H1 (cell line): ENCODE results near the gene RPP14. TPM values are rescaled to one million over a fixed set of nuclear protein-coding genes. Genes with fewer than 3 reads are reported as not detected.

ENCODE experiments used
- CHD7 ChIP-seq: fragments of 300-600 bp; sonication (generic); IDR thresholded peaks from 2 replicates; pipeline ENCODE4 v1.7.1; 2012; ENCODE audit warnings: low read length, moderate library complexity, mild to moderate bottlenecking, inconsistent platforms; ENCODE audit not compliant: insufficient replicate concordance
- RXRA ChIP-seq: IDR thresholded peaks from 2 replicates; pipeline ENCODE4 v1.6.1; 2011; ENCODE audit warnings: low read depth, mild to moderate bottlenecking, low read length, moderate library complexity; ENCODE audit not compliant: insufficient read depth
- SAP30 ChIP-seq: fragments of 300-600 bp; sonication (generic); IDR thresholded peaks from 2 replicates; pipeline ENCODE4 v1.7.1; 2012; ENCODE audit warnings: low read length, moderate library complexity, mild to moderate bottlenecking, inconsistent platforms; ENCODE audit not compliant: insufficient read depth, insufficient replicate concordance
- SIX5 ChIP-seq: IDR thresholded peaks from 2 replicates; pipeline ENCODE4 v1.6.1; 2011; ENCODE audit warnings: mild to moderate bottlenecking, low read depth, low read length
- TEAD4 ChIP-seq: IDR thresholded peaks from 2 replicates; pipeline ENCODE4 v1.6.1; 2012; ENCODE audit warnings: low read depth, low read length, inconsistent platforms, mixed read lengths
- polyA plus RNA-seq, 7 experiments: library from polyadenylated mRNA; depleted of rRNA in 3 of 7; stranded (reverse) in 5 of 7; unstranded in 2 of 7; fragments of >200 nt in 5 of 7; fragments of 200-250 nt in 2 of 7; gene quantifications; 1 replicate in 5 of 7; 2 replicates in 1 of 7; 4 replicates in 1 of 7; pipeline versions ENCODE4 v1.2.1 to v1.2.3, GENCODE V29; 2011 to 2013; ENCODE audit warnings: missing spikeins in 2 of 7, mixed read lengths in 2 of 7
- total RNA-seq: library from RNA; stranded (reverse); fragmentation: NEBNext Ultra II Directional; extraction: Animal tissue kit (Norgen Biotek cat#: 25700); gene quantifications from 2 replicates; pipeline ENCODE4 v1.2.1, GENCODE V29; 2021

The RPP14 gene
- total and polyA plus RNA-seq, 2 of the 8 experiments (the other 6 are each of a cell fraction or from before 2014, with no cell fraction given), result 11.7 to 23.4 TPM

GRCh38 chr3:58272891-58273290 lies 33.2 kb upstream of the RPP14 start (continued):
- TF ChIP-seq CHD7 (no peak), RXRA (no peak), SAP30 (no peak), SIX5 (no peak), TEAD4 (no peak)
- TF ChIP-seq, all 59 proteins: peak for 0
